ENCODE measurements around the gene PRR30. TPM values are rescaled to one million over a fixed set of nuclear protein-coding genes. Genes with fewer than 3 reads are reported as not detected.
"Not testable (repeated sequence)": the region's sequence is repeated elsewhere in the genome, so short reads cannot be mapped to it uniquely, and the experiment has no call there.

Gene PRR30
- total RNA-seq, 6 experiments from 2014 or later = not detected

DNA sequence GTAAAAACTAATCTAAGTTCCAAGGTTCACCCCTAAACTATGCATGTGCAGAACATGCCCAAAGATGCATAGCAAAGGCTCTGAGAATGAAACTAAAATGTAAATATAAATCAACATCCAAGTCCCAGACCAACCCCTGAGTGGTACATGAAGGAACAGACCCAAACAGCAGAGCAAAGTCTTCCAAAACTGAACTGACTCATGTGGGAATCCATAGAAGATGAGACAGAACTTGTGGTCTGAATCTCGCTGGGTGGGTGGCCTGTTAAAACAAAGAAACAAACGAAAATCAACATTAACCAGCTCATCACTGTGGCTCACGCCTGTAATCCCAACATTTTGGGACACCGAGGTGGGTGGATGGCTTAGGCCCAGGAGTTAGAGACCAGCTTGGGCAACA, 43.1 kb upstream of the PRR30 start:
- Histone ChIP-seq H3K4me3 (no peak overlapping the region), H3K9me3 (no peaks in the 10 kb centered on the region), H3K4me1 (peaks cover 0 to 71% (median 36%) of the 10 kb centered on the region in 4 donors), H3K27ac (peak overlapping the region; percentile 80 to 96 (median 91)), H3K36me3 (no peaks in the 10 kb centered on the region), H3K27me3 (no peaks in the 10 kb centered on the region)
- TF ChIP-seq, protein P1, sequence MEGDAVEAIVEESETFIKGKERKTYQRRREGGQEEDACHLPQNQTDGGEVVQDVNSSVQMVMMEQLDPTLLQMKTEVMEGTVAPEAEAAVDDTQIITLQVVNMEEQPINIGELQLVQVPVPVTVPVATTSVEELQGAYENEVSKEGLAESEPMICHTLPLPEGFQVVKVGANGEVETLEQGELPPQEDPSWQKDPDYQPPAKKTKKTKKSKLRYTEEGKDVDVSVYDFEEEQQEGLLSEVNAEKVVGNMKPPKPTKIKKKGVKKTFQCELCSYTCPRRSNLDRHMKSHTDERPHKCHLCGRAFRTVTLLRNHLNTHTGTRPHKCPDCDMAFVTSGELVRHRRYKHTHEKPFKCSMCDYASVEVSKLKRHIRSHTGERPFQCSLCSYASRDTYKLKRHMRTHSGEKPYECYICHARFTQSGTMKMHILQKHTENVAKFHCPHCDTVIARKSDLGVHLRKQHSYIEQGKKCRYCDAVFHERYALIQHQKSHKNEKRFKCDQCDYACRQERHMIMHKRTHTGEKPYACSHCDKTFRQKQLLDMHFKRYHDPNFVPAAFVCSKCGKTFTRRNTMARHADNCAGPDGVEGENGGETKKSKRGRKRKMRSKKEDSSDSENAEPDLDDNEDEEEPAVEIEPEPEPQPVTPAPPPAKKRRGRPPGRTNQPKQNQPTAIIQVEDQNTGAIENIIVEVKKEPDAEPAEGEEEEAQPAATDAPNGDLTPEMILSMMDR (IDR thresholded peaks at IDR 0.05) = no peak
- no peak for TF ChIP-seq POLR2A (IDR thresholded peaks at IDR 0.05)
- 65% methylated on average over 4 of the region's 4 CpGs for WGBS (ENCODE audit: insufficient coverage, low coverage, low lambda C conversion rate, missing lambda C conversion rate)
- intact Hi-C loops (cut with DNase I) = no loop called here
- ATAC-seq (no peak), DNase-seq (no peak)

DNA sequence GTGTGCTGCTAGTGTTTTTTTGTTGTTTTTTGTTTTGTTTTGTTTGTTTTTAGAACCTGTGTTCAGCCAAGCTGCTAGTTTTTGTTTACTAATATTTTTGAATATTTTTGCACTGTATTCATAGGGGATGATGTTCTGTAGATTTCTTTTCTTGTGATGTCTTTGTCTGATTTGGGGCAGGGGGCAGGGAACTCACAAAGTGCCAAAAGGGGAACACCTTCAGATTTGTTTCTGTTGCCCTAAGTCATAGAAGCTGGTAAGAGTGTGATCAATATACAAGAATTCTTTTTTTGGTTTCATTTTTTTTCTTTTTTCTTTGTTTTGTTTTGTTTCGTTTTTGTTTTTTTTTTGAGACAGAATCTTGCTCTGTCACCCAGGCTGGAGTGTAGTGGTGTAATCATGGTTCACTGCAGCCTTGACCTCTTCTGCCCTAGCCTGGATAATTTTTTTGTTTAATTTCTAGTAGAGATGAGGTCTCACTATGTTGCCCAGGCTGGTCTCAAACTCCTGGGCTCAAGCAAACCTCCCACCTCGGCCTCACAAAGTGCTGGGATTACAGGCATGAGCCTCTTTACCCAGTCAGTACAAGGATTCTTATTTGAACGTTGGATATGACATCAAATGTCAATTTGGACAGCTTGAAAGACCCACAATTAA, 40.3 kb upstream of the PRR30 start:
- TF ChIP-seq POLR2A (IDR thresholded peaks at IDR 0.05) = no peak
- WGBS (ENCODE audit: insufficient coverage, low coverage, low lambda C conversion rate, missing lambda C conversion rate) = 26% methylated on average over 3 of the region's 3 CpGs
- intact Hi-C loops (cut with DNase I) = no loop called here
- Histone ChIP-seq H3K27me3 (no peaks in the 10 kb centered on the region), H3K4me3 (no peak overlapping the region), H3K36me3 (no peaks in the 10 kb centered on the region), H3K4me1 (peaks cover 0 to 57% (median 30%) of the 10 kb centered on the region in 4 donors), H3K27ac (peak overlapping the region; percentile 80 to 96 (median 95)), H3K9me3 (no peaks in the 10 kb centered on the region)
- DNase-seq = no peak
- peak; percentile 33 to 58 (median 44) for ATAC-seq

DNA sequence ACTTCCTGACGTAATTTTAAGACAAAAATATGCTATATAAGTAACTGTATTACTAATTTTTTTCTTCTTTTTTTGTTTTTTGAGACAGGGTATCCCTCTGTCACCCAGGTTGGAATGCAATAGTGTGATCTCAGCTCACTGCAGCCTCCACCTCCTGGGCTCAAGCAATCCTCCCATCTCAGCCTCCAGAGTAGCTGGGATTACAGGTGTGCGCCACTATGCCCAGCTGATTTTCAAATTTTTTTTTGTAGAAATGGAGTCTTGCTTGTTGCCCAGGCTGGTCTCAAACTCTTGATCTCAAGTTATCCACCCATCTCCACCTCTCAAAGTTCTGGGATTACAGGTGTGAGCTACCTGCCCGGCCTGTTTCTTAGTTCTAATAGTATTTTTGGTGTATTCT, 39.3 kb upstream of the PRR30 start:
- Histone ChIP-seq H3K27me3 (no peaks in the 10 kb centered on the region), H3K4me3 (no peak overlapping the region), H3K9me3 (no peaks in the 10 kb centered on the region), H3K27ac (peak overlapping the region; percentile 80 to 96 (median 95)), H3K4me1 (peaks cover 0 to 47% (median 25%) of the 10 kb centered on the region in 4 donors), H3K36me3 (no peaks in the 10 kb centered on the region)
- no peak for TF ChIP-seq POLR2A (IDR thresholded peaks at IDR 0.05)
- TF ChIP-seq, protein P1 (IDR thresholded peaks at IDR 0.05) = no peak
- WGBS (ENCODE audit: insufficient coverage, low coverage, low lambda C conversion rate, missing lambda C conversion rate) = 93% methylated on average over 3 of the region's 3 CpGs
- intact Hi-C loops (cut with DNase I) = no loop called here
- ATAC-seq = no peak
- no peak for DNase-seq

DNA sequence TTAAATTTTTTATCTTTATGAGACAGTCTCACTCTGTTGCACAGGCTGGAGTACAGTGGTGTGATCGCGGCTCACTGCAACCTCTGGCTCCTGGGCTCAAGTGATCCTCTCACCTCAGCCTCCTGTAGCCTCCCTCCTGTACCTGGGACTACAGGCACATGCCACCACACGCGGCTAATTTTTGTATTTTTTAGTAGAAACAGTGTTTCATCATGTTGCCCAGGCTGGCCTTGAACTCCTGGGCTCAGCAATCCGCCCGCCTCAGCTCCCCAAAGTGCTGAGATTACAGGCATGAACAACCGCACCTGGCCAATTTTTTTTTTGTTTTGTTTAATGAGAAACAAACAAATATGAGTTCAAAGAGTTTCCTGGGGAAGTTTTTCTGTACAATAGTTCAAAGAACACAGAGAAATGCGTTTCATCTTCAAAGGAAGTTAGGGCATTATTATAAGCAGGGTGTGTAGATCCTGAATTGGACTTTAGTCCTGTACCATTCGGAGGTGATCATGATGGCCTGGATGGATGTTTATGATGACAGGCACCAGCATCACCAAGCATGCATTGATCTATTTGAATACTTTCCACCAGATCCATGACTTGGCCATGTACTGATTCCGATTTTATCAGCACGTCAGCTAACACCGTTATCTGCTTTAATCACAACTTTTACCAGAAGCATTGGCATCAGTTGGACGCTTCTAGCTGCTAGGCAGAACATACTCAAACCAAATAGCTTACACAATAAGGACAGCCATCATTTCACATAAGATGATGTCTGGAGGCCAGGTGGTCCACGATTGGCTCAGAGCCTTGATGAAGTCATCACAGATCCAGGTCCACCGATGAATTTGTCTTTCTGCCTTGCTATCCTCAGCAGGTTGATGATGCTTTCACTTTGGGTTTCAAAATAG, 38.5 kb upstream of the PRR30 start:
- no peaks in the 10 kb centered on the region for H3K27me3 ChIP-seq
- DNase-seq (peak in 2 of 3 donors; percentile 43 to 53), ATAC-seq (peak; percentile 48 to 77 (median 70))
- peak; percentile 56 for TF ChIP-seq POLR2A (IDR thresholded peaks at IDR 0.05)
- TF ChIP-seq, protein P1 (IDR thresholded peaks at IDR 0.05) = no peak
- H3K4me3 ChIP-seq = no peak overlapping the region
- intact Hi-C loops (cut with DNase I) = no loop called here
- H3K4me1 ChIP-seq = peaks cover 0 to 46% (median 25%) of the 10 kb centered on the region in 4 donors
- H3K36me3 ChIP-seq = no peaks in the 10 kb centered on the region
- peak overlapping the region; percentile 80 to 96 (median 95) for H3K27ac ChIP-seq
- no peaks in the 10 kb centered on the region for H3K9me3 ChIP-seq
- WGBS (ENCODE audit: insufficient coverage, low coverage, low lambda C conversion rate, missing lambda C conversion rate) = 28% methylated on average over 13 of the region's 15 CpGs

DNA sequence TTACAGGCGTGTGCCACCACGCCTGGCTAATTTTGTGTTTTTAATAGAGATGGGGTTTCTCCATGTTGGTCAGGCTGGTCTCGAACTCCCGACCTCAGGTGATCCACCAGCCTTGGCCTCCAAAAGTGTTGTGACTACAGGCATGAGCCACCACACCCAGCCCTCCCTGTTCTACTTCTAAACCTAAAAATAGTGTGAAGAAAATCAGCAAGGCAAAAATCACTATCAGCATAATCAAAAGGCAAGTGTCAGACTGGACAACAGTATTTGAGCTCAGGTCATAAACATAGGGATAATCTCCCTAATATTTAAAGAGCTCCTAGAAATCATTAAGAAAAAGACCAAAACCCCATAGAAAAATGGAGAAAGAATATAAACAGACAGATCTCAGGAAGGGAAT, 36.6 kb upstream of the PRR30 start:
- ATAC-seq; H3K4me3 ChIP-seq; H3K36me3 ChIP-seq; H3K9me3 ChIP-seq; intact Hi-C loops (cut with DNase I); H3K27me3 ChIP-seq; DNase-seq: not testable (repeated sequence)
- 89% methylated on average over 3 of the region's 4 CpGs for WGBS (ENCODE audit: insufficient coverage, low coverage, low lambda C conversion rate, missing lambda C conversion rate)
- Histone ChIP-seq H3K27ac (peak overlapping the region in 1 of 3 donors; percentile 3), H3K4me1 (peaks cover 0 to 46% (median 25%) of the 10 kb centered on the region in 4 donors)

Data from right lobe of liver (tissue), 6 donors.